CD4-positive, alpha-beta T cell treated with Interleukin-17A for 1 hour (primary cell): ENCODE results near the gene FOXP1.
"Not testable (repeated sequence)": the region's sequence is repeated elsewhere in the genome, so short reads cannot be mapped to it uniquely, and the experiment has no call there.

Experiments
- DNase-seq: peaks from one replicate; pipeline ENCODE4 v3.0.0-alpha.2; 2020

Gene FOXP1

GRCh38 chr3:71360764-71361163 lies 222.8 kb downstream of the FOXP1 start:
- peak; percentile 24 for DNase-seq

- no peak for DNase-seq
Observed at GRCh38 chr3:71360180-71360579, 223.3 kb downstream of the FOXP1 start.

- no peak for DNase-seq
Observed at GRCh38 chr3:71358243-71358642, 225.3 kb downstream of the FOXP1 start.

GRCh38 chr3:71356265-71356664 lies 227.3 kb downstream of the FOXP1 start:
- no peak for DNase-seq

- DNase-seq = no peak
Observed at GRCh38 chr3:71355862-71356261, 227.7 kb downstream of the FOXP1 start.

GRCh38 chr3:71355037-71355436 lies 228.5 kb downstream of the FOXP1 start:
- DNase-seq = no peak

- DNase-seq = no peak
Observed at GRCh38 chr3:71351403-71352149, 232.0 kb downstream of the FOXP1 start.

- no peak for DNase-seq
Observed at GRCh38 chr3:71350998-71351397, 232.5 kb downstream of the FOXP1 start.

- DNase-seq = no peak
Observed at GRCh38 chr3:71348831-71349230, 234.7 kb downstream of the FOXP1 start.

- DNase-seq = no peak
Observed at GRCh38 chr3:71348001-71348632, 235.4 kb downstream of the FOXP1 start.

- no peak for DNase-seq
Observed at GRCh38 chr3:71346061-71346460, 237.5 kb downstream of the FOXP1 start.

- no peak for DNase-seq
Observed at GRCh38 chr3:71345429-71346040, 238.0 kb downstream of the FOXP1 start.

GRCh38 chr3:71341721-71342120 lies 241.8 kb downstream of the FOXP1 start:
- no peak for DNase-seq

- no peak for DNase-seq
Observed at GRCh38 chr3:71339049-71339448, 244.5 kb downstream of the FOXP1 start.

GRCh38 chr3:71332813-71333212 lies 250.7 kb downstream of the FOXP1 start:
- DNase-seq = no peak

GRCh38 chr3:71330909-71331308 lies 252.6 kb downstream of the FOXP1 start:
- no peak for DNase-seq

GRCh38 chr3:71330505-71330904 lies 253.0 kb downstream of the FOXP1 start:
- no peak for DNase-seq

- no peak for DNase-seq
Observed at GRCh38 chr3:71329817-71330216, 253.7 kb downstream of the FOXP1 start.

- no peak for DNase-seq
Observed at GRCh38 chr3:71328926-71329325, 254.6 kb downstream of the FOXP1 start.

GRCh38 chr3:71327936-71328335 lies 255.6 kb downstream of the FOXP1 start:
- DNase-seq = no peak

- DNase-seq = no peak
Observed at GRCh38 chr3:71325715-71326114, 257.8 kb downstream of the FOXP1 start.

- not testable (repeated sequence) for DNase-seq
Observed at GRCh38 chr3:71324224-71324623, 259.3 kb downstream of the FOXP1 start.

- no peak for DNase-seq
Observed at GRCh38 chr3:71323558-71323957, 260.0 kb downstream of the FOXP1 start.

GRCh38 chr3:71322154-71322553 lies 261.4 kb downstream of the FOXP1 start:
- DNase-seq = no peak
